ENCODE data around the gene KL.

GRCh38 chr13:33006638-33007037, 9.6 kb upstream of the KL start:
- TF ChIP-seq NRF1 (IDR thresholded peaks at IDR 0.05; ENCODE audit: low read depth, low read length) (no peak), USF2 (IDR thresholded peaks at IDR 0.05; ENCODE audit: low read length) (no peak), CTCF (IDR thresholded peaks at IDR 0.05; ENCODE audit: control extremely low read depth in 1 of 3, insufficient read depth in 1 of 3, low read depth in 1 of 3, low read length in 3 of 3) (no peak), EZH2 (IDR thresholded peaks at IDR 0.05; ENCODE audit: low read depth, low read length, severe bottlenecking) (no peak)
